HG03175 (cell line): ENCODE measurements around the gene SST.
"Not testable (repeated sequence)": the region's sequence is repeated elsewhere in the genome, so short reads cannot be mapped to it uniquely, and the experiment has no call there.

ENCODE experiments used
- ATAC-seq: cut with Tn5 transposase; IDR thresholded peaks from one replicate; pipeline ENCODE4 v1.9.1; 2021; ENCODE audit warnings: mild to moderate bottlenecking, moderate library complexity; ENCODE audit not compliant: unreplicated experiment

The SST gene

DNA sequence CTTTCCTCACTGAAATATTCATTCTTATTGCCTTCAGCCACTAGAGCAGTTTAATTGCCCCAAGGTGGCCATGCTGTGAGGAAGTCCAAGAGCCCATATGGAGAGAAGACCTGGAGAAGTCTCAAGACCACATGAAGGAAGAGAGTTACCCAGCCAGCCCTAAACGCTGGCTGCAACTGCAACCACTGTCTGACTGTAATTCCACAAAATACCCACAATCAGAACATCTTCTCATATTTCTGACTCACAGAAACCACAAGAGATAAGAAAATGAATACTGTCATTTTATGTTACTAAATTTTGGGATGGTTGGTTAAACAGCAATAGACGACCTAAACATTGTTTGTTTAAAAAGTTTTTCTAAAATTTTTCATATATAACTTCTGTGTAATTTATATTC, 14.7 kb upstream of the SST start:
- no peak for ATAC-seq

DNA sequence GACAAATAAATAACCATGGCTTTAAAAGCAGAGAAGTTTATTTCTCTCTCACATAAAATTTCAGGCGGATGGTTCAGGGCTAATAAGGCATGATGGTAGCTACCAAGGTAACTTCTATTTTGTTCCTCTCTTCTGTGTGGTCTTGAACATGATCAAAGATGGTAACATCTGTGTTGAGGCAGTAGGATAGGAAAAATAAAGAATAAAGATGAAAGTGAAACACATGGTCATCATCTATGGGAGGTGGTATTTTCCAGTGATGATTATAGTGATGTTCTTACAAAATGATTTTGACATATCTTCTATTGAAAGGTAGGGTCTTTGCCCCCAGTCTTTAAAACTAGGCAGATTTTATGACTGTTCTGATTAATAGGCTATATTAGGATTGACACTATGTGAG, 14.2 kb upstream of the SST start:
- no peak for ATAC-seq

DNA sequence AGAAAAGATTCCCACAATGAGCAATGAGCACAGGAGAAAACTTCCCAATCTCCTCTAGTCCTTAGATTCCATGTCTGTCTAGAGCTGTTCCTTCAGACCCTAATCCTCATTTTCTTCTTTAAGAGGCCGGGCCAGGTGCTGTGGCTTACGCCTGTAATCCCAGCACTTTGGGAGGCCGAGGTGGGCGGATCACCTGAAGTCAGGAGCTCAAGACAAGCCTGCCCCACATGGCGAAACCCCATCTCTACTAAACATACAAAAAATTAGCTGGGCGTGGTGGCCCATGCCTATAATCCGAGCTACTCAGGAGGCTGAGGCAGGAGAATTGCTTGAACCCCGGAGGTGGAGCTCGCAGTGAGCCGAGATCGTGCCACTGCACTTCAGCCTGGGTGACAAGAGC, 11.6 kb upstream of the SST start:
- ATAC-seq, result not testable (repeated sequence)

DNA sequence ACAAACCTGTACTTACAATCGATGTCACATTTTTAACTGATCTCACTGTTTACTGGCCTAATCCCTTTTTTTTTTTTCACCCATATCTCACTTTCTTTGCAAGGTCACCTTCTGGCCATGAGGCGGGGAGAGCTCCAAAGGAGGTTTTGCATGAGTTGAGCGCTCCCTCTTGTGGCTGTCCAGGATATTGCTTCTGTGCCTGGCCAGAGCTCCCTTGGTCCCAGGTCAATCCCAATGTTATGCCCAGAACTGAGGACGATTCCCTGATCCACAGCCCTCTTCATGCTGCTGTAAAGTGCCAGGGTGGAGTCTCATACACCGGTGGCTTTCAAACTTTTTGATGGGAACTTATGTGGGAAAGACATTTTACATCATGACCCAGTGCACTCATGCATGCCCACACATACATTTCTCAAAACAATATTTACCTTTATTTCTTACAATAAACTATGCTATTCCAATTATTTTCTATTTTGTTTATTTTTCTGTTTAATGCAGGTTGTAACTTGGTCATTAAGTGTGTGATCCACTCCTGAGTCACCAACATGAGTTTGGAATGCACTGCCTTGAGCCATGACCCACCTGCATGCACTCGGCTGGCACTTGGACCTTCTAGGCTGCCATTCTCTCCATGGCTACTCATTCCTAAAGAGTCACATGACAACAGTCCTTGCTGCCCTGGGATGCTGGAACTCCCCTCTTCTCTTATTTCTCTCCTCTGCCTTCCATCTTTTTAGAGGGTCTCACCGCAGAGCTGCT, 9.6 kb upstream of the SST start:
- peak; percentile 80 for ATAC-seq

DNA sequence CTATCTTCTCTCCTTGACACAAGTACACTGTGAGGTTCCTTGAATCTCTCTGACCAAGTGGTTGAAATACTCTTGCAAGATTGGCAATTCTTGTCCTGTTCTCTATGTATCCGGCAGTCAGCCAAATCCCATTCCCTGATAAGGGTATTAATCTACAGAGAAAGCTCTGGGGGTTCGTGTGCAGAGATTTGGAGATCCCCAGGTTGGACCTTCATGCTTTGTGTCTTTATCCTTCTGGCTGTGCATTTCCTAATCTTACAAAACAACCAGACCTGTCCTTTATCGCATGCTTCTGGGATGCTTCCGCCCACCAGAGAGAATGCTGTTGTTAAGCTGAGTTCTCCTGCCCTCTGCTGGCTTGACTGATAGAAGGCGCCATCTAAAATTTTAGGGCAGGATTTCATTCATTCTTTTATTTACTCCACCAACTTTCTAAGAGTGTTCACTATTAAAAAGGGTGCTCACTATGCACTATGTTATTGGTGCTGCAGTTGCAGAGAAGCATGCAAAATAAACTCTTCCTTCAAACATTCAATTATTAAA, 8.6 kb upstream of the SST start:
- peak; percentile 53 for ATAC-seq

DNA sequence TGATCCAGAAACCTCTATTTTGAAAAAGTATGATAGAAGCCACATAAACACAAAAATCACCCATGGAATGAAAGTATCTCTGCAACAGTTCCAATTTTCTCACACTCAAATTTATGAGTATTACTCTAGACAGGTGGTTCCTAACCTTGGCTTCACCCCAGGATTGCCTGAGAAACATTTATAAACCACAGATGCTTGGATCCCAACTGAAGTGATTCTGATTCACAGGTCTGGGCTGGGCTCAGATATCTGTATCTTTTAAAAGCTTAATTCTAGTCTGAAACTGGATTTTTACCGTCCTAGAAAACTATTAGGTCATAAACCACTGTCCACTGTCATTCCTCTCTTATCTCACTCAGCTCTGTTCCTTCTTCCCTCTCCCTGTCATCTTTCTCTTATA, 7.4 kb upstream of the SST start:
- ATAC-seq, result no peak

DNA sequence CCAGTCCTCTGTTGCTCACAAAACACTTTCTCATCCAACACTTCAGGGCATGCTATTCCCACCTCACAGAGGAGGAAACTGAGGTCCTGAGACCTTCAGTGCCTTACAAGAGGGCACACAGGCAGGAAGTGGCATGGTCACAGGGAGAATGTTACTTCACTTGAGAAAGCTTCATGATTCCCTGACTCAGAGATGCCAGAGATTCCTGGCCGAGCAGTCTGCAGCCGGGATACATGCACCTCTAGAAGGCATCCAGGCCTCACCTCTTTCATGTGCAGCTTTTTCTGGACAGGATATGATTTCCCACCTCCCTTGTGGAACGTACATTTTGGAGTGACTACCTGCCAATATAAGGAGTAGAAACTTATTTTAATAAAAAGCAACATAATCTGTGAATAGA, 2.8 kb upstream of the SST start:
- ATAC-seq, result no peak

DNA sequence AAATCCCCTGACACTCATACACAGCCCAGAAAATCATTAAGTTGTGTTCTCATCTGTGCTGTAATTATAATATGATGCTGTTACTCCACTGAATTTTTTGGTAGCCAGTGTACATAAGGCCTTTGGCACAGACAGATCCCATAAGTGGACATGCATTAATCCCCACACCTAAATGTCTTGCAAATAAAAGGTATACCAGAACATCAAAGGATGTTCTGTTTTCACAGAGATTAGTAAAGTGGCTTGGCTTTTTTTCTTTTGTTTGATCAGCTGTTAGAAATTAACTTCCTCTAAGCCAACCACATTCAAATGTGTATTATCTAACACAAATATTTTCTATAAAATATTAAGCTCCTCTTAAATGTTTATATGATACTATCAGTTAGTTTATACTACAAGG, 2.7 kb downstream of the SST start:
- ATAC-seq, result no peak

DNA sequence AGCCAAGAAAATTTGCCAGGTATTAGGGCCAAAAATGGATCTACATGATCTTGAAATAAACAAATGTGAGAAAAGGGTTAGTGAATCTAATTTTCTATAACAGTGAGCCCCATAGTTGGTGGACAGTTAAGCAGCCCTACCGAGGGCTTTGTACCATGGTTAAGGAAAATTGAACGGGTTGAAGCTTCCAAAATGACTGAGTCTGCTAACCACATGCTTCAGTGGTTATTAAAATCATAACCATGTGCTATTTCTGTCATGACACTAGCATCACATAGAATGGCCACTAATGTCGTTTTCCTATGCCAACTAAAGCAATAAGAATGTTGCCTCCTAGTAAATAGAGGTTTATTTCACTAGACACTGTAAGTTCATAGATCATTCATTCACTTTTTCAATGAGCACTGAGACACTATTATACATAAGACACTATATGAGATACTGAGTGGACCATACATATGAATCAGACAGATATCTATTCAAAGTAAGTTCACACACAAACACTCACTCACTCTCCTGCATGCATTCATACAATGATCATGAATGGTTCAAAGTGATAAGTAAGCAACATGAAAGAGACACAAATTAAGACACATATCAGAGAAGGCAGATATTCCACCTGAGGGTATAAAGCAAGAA, 4.3 kb downstream of the SST start:
- ATAC-seq, result no peak

DNA sequence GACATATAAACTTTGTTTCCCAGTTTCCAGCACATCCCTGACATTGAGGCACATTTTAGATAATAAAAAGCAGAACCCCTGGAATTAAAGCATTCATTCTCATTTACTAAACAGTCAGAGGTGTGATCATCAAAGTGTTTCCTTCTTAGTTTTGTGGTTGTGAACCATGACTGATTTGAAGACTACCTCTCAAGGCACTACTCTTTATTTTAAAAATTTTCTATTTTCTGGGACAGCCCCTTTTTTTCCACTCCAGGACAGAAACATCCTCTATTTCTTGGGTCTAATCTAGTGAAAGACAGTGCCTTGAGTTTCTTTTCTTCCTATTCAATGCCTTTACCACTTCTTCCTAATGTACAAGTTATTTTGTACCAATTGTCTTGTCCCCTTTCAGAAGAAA, 5.2 kb downstream of the SST start:
- no peak for ATAC-seq

DNA sequence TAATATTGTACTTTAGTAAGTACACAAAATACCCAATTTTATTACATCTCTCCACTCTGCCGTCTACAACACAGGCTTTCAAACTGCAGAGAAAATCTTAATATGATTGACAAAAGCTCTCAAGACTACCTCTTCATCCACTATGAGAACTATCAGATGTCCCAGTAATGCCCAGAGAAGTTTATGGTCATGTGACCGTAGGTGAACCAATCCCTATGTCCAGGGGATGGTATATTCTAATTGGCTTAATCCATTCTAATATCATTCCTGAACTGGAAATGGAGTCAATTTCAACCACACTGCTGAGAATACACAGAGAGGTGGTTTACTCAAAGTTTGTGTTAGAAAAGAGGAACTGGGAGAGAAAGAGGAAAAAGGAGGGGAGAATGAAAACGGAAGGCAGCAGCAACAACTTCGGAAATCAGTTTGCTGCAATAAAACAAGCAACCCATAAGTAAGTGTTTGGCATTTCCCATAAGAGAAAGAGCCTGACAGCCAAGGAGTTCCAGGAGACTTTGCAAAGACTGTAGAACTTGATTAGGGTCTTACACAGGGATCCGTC, 7.3 kb downstream of the SST start:
- ATAC-seq, result no peak

DNA sequence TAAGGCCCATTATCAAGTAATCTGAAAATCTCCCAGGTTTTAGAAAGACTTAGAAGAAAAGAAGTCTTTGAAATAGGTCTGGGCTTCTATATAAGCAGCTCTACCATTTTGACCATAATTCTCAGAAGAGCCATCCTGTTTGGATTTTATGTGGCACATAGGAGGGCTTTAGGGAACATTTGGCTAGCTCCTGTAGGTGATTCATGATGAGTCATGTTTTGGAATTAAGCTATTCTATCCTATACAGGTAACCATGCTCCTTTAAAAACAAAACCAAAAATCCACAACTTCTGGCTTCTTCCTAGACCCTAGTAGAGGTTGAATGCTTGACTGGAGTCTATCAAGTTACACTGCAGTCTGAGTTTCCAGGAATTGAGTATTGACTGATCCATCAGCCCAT, 8.9 kb downstream of the SST start:
- no peak for ATAC-seq

DNA sequence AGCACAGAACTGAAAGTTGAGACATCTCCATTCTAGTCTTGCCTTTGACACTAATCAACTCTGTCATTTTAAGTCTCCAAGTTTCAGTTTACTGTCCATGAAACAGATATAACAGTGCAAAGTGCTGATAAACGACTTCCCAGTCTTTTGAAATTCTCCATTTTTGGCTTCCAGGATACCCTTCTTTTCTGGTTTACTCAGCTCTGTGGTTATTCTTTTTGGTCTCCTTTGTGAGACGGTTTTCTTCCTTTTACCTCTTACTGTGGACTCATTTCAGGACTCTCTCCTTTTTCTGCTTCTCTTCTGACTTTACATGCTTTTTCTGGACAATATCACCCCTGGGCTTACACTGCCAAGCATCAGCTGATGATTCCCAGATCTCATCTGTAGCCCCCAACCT, 18.9 kb downstream of the SST start:
- no peak for ATAC-seq

DNA sequence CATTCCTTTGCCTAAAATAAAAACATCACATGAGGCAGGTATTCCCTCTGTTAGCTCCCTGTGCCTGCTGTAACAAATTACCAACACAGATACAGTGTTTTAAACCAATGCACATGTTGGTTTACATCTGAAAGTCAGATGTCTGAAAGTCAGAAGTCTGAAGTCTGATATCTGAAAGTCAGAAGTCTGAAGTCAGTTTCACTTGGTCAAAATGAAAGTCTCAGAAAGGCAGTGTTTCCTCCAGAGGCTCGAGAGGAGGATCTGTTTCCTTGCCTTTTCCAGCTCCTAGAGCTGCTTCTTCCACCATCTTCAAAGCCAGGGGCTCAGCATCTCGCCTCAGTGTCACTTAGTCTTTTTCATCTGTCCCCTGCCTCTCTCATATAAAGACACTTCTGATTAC, 22.0 kb downstream of the SST start:
- peak; percentile 95 for ATAC-seq

DNA sequence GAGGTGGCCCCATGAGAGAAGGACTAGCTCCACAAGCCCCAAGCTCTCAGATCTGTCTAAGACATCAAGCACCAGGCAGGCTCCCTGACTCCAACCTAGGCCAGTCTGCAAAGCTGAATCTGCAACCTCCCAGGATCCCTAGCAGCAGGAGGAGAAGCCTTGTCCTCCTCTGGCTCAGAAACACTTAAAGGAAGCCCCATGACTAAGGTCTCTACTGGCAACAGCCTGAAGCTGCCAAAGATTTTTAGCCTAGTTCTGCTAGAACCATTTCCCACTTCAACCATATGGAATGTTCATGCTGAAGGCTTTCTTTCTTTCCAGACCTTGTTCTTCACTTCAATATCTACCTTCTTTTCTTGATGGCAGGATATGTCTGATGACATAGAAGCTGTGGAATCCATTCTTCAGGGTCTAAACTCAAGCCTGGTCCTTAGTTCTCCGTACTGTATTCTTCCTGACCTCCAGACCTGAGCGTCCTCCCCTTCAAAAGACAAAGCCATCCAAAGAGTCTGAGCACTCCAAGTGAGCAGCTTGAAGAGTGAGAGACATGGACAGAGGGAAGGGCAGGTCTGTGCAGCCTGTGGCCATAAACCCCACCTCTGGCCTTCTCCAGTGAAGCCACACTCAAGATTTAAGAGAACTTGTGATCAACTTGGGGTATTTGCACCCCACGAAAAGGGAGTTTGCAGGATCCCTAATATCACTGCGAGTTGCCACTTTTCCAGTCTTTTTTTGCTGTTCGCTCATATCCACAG, 23.1 kb downstream of the SST start:
- ATAC-seq, result no peak

DNA sequence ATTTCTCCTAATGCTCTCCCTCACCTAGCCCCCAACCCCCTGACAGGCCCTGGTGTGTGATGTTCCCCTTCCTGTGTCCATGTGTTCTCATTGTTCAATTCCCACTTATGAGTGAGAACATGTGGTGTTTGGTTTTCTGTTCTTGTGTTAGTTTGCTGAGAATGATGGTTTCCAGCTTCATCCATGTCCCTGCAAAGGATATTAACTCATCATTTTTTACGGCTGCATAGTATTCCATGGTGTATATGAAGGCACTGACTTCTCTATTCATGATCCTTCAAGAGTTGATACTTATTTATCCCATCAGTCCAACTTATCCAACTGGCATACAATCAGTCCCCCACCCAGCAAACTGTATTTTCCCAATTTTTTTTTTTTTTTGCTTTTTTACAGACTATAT, 24.8 kb downstream of the SST start:
- ATAC-seq, result not testable (repeated sequence)

DNA sequence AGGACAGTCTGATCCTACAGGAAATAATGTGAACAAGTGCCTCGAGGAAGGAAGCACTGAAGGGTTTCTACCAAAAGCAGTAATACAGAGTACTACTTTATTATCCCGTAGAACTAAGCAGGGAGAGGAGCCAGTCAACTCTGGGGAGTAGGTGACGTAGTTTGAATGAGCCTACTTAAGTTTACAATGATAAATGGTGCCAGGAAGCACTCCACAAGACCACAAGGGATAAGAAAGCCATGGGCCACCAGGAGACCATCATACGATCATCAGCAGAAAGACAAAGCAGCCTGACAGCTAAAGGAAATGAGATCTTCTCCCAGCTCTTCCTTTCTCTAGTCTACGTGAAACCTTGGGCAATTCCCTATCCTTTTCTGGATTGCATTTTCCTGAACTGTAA, 27.3 kb downstream of the SST start:
- no peak for ATAC-seq

DNA sequence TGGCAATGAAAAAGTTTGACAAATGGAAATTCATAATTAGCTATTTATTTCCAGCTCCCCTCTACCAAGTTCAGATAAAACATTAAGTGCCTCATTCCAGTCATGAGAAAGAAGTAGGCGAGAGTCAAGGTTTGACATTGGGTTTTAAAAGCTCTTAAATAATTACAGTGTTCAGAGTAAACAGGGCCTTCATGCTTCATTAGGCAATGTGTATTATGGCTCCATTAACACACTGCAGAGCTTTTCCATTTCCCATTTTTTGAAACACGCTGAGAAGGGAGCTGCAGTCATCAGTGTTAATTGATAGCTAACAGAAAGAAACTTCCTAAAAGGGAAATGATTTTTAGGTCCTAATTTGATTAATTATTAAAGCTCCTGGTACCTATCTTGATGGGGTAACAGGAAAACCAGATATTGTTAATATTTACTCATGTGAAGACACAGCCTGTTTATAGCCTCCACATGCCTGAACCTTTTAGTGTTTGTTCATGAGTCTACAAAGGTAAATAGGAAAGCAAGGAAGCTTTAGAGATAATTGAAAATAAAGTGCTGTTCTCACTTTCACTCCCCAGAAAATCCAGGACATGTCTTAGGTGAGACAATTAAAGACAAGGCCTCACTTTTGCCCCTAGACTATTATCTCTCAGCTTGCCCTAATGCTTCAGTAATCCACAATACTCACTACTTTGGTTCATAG, 28.7 kb downstream of the SST start:
- ATAC-seq, result no peak

DNA sequence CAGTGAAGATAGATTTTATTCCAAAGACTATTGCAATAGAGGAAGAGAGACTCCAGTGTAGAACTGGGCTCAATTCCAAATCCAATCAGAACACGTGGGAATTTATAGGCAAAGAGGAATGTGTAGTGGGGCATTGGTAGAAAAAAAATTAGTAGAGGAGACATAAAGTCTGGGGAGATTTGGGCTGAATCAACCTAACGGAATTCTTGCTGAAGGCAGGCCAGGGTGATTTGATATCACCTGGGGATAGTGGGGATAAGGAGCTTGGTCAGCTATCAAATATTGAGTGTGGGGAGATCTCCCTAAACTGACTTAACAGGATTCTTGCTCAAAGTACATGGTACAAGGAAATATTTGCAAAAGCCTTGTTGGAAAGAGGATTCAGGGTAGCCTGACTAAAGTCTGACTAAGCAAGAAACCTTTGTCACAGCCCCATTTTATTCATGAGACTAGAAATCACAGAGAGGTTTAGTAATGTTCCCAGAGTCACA, 29.6 kb downstream of the SST start:
- no peak for ATAC-seq

DNA sequence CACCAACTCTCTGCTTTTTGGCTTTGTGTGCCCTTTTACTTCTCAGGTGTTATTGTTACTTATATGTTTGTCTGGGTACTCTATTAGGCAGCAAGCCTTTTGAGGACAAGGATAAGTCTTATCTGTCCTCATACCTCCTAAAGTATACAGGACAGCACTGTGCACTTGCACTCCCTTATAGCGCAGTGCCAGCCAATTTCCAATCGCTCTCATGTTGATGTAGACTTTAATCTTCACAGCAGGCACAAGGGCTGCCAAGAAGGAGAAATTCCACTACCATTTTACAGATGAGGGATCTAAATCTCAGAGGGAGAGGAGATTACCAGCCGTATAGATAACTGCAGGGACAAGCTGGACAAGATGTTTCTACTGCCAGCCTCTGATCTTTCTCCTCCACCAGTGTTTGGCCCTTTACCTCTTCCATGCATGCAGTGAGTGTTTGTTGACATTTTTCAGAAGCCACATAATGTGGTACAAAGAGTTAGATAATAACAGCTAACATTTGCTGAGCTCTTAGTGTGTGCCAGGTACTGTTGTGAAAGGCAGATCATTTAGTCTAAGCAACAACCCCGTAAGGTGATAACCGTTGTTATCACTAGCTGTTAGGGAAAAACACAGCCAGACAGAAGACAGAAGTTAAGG, 30.1 kb downstream of the SST start:
- ATAC-seq, result no peak
